Right lobe of liver (tissue), 4 donors: ENCODE measurements around the gene CDC42SE1.

Source experiments
- CTCF ChIP-seq, 4 donors: fragments of 200-600 bp in 3 of 4; fragments of 450-650 bp in 1 of 4; IDR thresholded peaks; one replicate each; pipeline versions ENCODE4 v1.5.1 to v1.8.0; 2016 to 2022; ENCODE audit warnings: antibody characterized with exemption in 4 of 4, mild to moderate bottlenecking in 2 of 4
- POLR2A ChIP-seq: fragments of 450-650 bp; IDR thresholded peaks from one replicate; pipeline ENCODE4 v1.6.1; 2017; ENCODE audit warnings: antibody characterized with exemption, mild to moderate bottlenecking
- donor health status: DM: no; HTN: no; CAD: no.
- donor health status: DM: no; HTN: no; CAD: no.
- donor health status: DM: no; HTN: yes; CAD: no.

DNA sequence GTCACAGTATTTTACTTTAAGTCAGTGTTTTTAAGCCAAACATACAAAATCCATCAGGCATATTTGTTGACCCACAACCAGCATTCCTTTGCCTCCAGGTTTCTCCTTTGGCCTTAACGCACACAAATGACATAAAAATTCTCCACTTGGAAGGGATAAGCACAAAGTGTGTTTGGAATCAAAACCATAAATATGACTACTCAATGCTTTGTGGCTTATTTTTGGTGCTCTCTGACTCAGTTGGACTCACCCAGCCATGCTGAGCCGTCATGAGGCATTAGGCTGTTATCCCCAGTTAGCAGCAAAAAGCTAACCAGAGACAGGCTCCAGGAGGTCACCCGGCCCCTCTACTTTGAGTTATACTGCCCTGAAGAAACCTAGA lies 50.2 kb downstream of the CDC42SE1 start:
- TF ChIP-seq CTCF (IDR thresholded peaks at IDR 0.05) (no peak), POLR2A (no peak)
